Adipocyte (in vitro differentiated cells): ENCODE data around the gene DPPA5.
"Not testable (repeated sequence)": the region's sequence is repeated elsewhere in the genome, so short reads cannot be mapped to it uniquely, and the experiment has no call there.

Experiments
- DNase-seq: peaks from one replicate; pipeline ENCODE4 v3.0.0-alpha.2; 2015; ENCODE audit warnings: low read depth
- H3K27me3 ChIP-seq: replicated peaks from 2 replicates; pipeline ENCODE4 v1.7.0; 2013; ENCODE audit warnings: mild to moderate bottlenecking, low read length, moderate library complexity; ENCODE audit not compliant: control insufficient read depth, insufficient read depth
- H3K36me3 ChIP-seq: 2 replicates; pipeline ENCODE4 v1.7.0; 2013; ENCODE audit warnings: low read length, mild to moderate bottlenecking, moderate library complexity; ENCODE audit not compliant: control insufficient read depth, insufficient read depth, severe bottlenecking
- H3K4me1 ChIP-seq: 2 replicates; pipeline ENCODE4 v1.7.0; 2013; ENCODE audit warnings: mild to moderate bottlenecking, low read length, moderate library complexity; ENCODE audit not compliant: control insufficient read depth, insufficient read depth
- H3K4me3 ChIP-seq: 2 replicates; pipeline ENCODE4 v1.7.0; 2013; ENCODE audit warnings: mild to moderate bottlenecking, low read length, moderate library complexity
- H3K9ac ChIP-seq: 2 replicates; pipeline ENCODE4 v1.7.0; 2013; ENCODE audit warnings: mild to moderate bottlenecking, low read length, moderate library complexity
- H3K9me3 ChIP-seq: 2 replicates; pipeline ENCODE4 v1.7.0; 2013; ENCODE audit warnings: mild to moderate bottlenecking, low read length, moderate library complexity; ENCODE audit not compliant: control insufficient read depth

Gene DPPA5

GRCh38 chr6:73382462-73383113, 28.5 kb upstream of the DPPA5 start:
- Histone ChIP-seq H3K4me1 (no peaks in the 10 kb centered on the region), H3K36me3 (no peaks in the 10 kb centered on the region), H3K9me3 (no peaks in the 10 kb centered on the region), H3K4me3 (no peak overlapping the region), H3K9ac (no peak overlapping the region), H3K27me3 (no peaks in the 10 kb centered on the region)
- peak; percentile 4 for DNase-seq

GRCh38 chr6:73381531-73381930, 27.5 kb upstream of the DPPA5 start:
- H3K27me3 ChIP-seq, H3K36me3 ChIP-seq, H3K9me3 ChIP-seq, H3K4me3 ChIP-seq, DNase-seq, H3K9ac ChIP-seq, H3K4me1 ChIP-seq: not testable (repeated sequence)

GRCh38 chr6:73377225-73377624, 23.1 kb upstream of the DPPA5 start:
- no peak overlapping the region for H3K9ac ChIP-seq
- DNase-seq: no peak
- no peaks in the 10 kb centered on the region for H3K36me3 ChIP-seq
- H3K4me1 ChIP-seq: no peaks in the 10 kb centered on the region
- H3K4me3 ChIP-seq: no peak overlapping the region
- H3K9me3 ChIP-seq: peaks cover under 1% of the 10 kb centered on the region
- H3K27me3 ChIP-seq: no peaks in the 10 kb centered on the region

- H3K36me3 ChIP-seq: no peaks in the 10 kb centered on the region
- no peak for DNase-seq
- H3K9me3 ChIP-seq: peaks cover 7% of the 10 kb centered on the region
- no peaks in the 10 kb centered on the region for H3K4me1 ChIP-seq
- H3K9ac ChIP-seq: no peak overlapping the region
- no peak overlapping the region for H3K4me3 ChIP-seq
- H3K27me3 ChIP-seq: no peaks in the 10 kb centered on the region
Observed at GRCh38 chr6:73375216-73375615, 21.1 kb upstream of the DPPA5 start.

GRCh38 chr6:73372516-73372915, 18.4 kb upstream of the DPPA5 start:
- Histone ChIP-seq H3K27me3 (no peaks in the 10 kb centered on the region), H3K4me1 (no peaks in the 10 kb centered on the region), H3K9ac (no peak overlapping the region), H3K4me3 (no peak overlapping the region), H3K9me3 (peaks cover 7% of the 10 kb centered on the region), H3K36me3 (no peaks in the 10 kb centered on the region)
- DNase-seq: no peak

- no peak overlapping the region for H3K9ac ChIP-seq
- no peaks in the 10 kb centered on the region for H3K36me3 ChIP-seq
- no peaks in the 10 kb centered on the region for H3K4me1 ChIP-seq
- H3K27me3 ChIP-seq: no peaks in the 10 kb centered on the region
- peaks cover 7% of the 10 kb centered on the region for H3K9me3 ChIP-seq
- no peak overlapping the region for H3K4me3 ChIP-seq
- no peak for DNase-seq
Observed at GRCh38 chr6:73371984-73372383, 17.9 kb upstream of the DPPA5 start.

GRCh38 chr6:73369563-73369962, 15.5 kb upstream of the DPPA5 start, which contains the start of gene OOEP:
OOEP (minus strand) TSS chr6:73369897; CDS start chr6:73369792, 105 bp downstream.
- H3K9ac ChIP-seq: no peak within 1 kb of the TSS
- H3K4me1 ChIP-seq: no peaks in the 10 kb centered on the region
- no peaks in the 10 kb centered on the region for H3K36me3 ChIP-seq
- H3K4me3 ChIP-seq: no peak within 1 kb of the TSS
- no peaks in the 10 kb centered on the region for H3K27me3 ChIP-seq
- peaks cover 7% of the 10 kb centered on the region for H3K9me3 ChIP-seq
- no peak for DNase-seq

- Histone ChIP-seq H3K9me3 (peaks cover 7% of the 10 kb centered on the region), H3K4me3 (no peak overlapping the region), H3K27me3 (no peaks in the 10 kb centered on the region), H3K36me3 (no peaks in the 10 kb centered on the region), H3K9ac (no peak overlapping the region), H3K4me1 (no peaks in the 10 kb centered on the region)
- DNase-seq: no peak
Observed at GRCh38 chr6:73369157-73369556, 15.1 kb upstream of the DPPA5 start.

- no peaks in the 10 kb centered on the region for H3K36me3 ChIP-seq
- DNase-seq: no peak
- peaks cover 7% of the 10 kb centered on the region for H3K9me3 ChIP-seq
- H3K4me3 ChIP-seq: no peak overlapping the region
- no peaks in the 10 kb centered on the region for H3K27me3 ChIP-seq
- H3K9ac ChIP-seq: no peak overlapping the region
- no peaks in the 10 kb centered on the region for H3K4me1 ChIP-seq
Observed at GRCh38 chr6:73368675-73369074, 14.6 kb upstream of the DPPA5 start.

GRCh38 chr6:73367761-73368355, 13.8 kb upstream of the DPPA5 start:
- no peaks in the 10 kb centered on the region for H3K4me1 ChIP-seq
- no peak overlapping the region for H3K4me3 ChIP-seq
- no peaks in the 10 kb centered on the region for H3K27me3 ChIP-seq
- H3K9me3 ChIP-seq: peaks cover 7% of the 10 kb centered on the region
- H3K9ac ChIP-seq: no peak overlapping the region
- DNase-seq: no peak
- H3K36me3 ChIP-seq: no peaks in the 10 kb centered on the region

GRCh38 chr6:73364549-73364948, 10.5 kb upstream of the DPPA5 start:
- no peak overlapping the region for H3K9ac ChIP-seq
- H3K4me1 ChIP-seq: no peaks in the 10 kb centered on the region
- H3K36me3 ChIP-seq: no peaks in the 10 kb centered on the region
- DNase-seq: no peak
- H3K27me3 ChIP-seq: no peaks in the 10 kb centered on the region
- H3K4me3 ChIP-seq: no peak overlapping the region
- H3K9me3 ChIP-seq: no peaks in the 10 kb centered on the region

- H3K9me3 ChIP-seq: no peaks in the 10 kb centered on the region
- no peaks in the 10 kb centered on the region for H3K27me3 ChIP-seq
- H3K9ac ChIP-seq: no peak overlapping the region
Observed at GRCh38 chr6:73364121-73364520, 10.0 kb upstream of the DPPA5 start.

More at GRCh38 chr6:73364121-73364520, 10.0 kb upstream of the DPPA5 start:
- no peak for DNase-seq
- Histone ChIP-seq H3K4me1 (no peaks in the 10 kb centered on the region), H3K36me3 (no peaks in the 10 kb centered on the region), H3K4me3 (no peak overlapping the region)
